HG03439 (cell line): ENCODE results near the gene TMEM9B.
"Not testable (repeated sequence)": the region's sequence is repeated elsewhere in the genome, so short reads cannot be mapped to it uniquely, and the experiment has no call there.

Experiments used
- ATAC-seq: cut with Tn5 transposase; IDR thresholded peaks from one replicate; pipeline ENCODE4 v1.9.1; 2021; ENCODE audit warnings: mild to moderate bottlenecking, moderate library complexity; ENCODE audit not compliant: unreplicated experiment

Gene TMEM9B

GRCh38 chr11:8979365-8979764 is 15.1 kb upstream of the TMEM9B start:
- ATAC-seq = not testable (repeated sequence)

GRCh38 chr11:8973121-8973520 is 8.9 kb upstream of the TMEM9B start:
- ATAC-seq = no peak

- ATAC-seq = no peak
Observed at GRCh38 chr11:8971924-8972316, 7.7 kb upstream of the TMEM9B start.

GRCh38 chr11:8971196-8971923 is 7.1 kb upstream of the TMEM9B start:
- ATAC-seq = no peak

GRCh38 chr11:8967184-8967583 is 2.9 kb upstream of the TMEM9B start:
- no peak for ATAC-seq

- ATAC-seq = peak; percentile 66
Observed at GRCh38 chr11:8963569-8964323, 496 bp downstream of the TMEM9B start.

- ATAC-seq = no peak
Observed at GRCh38 chr11:8962841-8963240, 1.4 kb downstream of the TMEM9B start.

- no peak for ATAC-seq
Observed at GRCh38 chr11:8961401-8961800, 2.8 kb downstream of the TMEM9B start.

- no peak for ATAC-seq
Observed at GRCh38 chr11:8959546-8960166, 4.6 kb downstream of the TMEM9B start.

- no peak for ATAC-seq
Observed at GRCh38 chr11:8956860-8957259, 7.4 kb downstream of the TMEM9B start.

- ATAC-seq = no peak
Observed at GRCh38 chr11:8948886-8949285, 15.4 kb downstream of the TMEM9B start.

- no peak for ATAC-seq
Observed at GRCh38 chr11:8947230-8947943, 16.9 kb downstream of the TMEM9B start.

GRCh38 chr11:8942518-8943066 is 21.6 kb downstream of the TMEM9B start, which contains the start of gene ASCL3:
Gene ASCL3, minus strand, starts transcription at chr11:8943016. Its CDS starts 4,855 bp downstream, at chr11:8938161.
- ATAC-seq = no peak

GRCh38 chr11:8941341-8942103 is 22.7 kb downstream of the TMEM9B start:
- no peak for ATAC-seq

GRCh38 chr11:8937659-8938058 is 26.6 kb downstream of the TMEM9B start:
- no peak for ATAC-seq

GRCh38 chr11:8937159-8937558 is 27.1 kb downstream of the TMEM9B start:
- peak; percentile 75 for ATAC-seq

- ATAC-seq = not testable (repeated sequence)
Observed at GRCh38 chr11:8935789-8936188, 28.5 kb downstream of the TMEM9B start.

GRCh38 chr11:8934742-8935488 is 29.3 kb downstream of the TMEM9B start:
- ATAC-seq = no peak

- ATAC-seq = no peak
Observed at GRCh38 chr11:8933931-8934330, 30.3 kb downstream of the TMEM9B start.
